Lower lobe of right lung (tissue), 2 donors: ENCODE results near the gene DCP1B. TPM values are rescaled to one million over a fixed set of nuclear protein-coding genes. Genes with fewer than 3 reads are reported as not detected.
"Not testable (repeated sequence)": the region's sequence is repeated elsewhere in the genome, so short reads cannot be mapped to it uniquely, and the experiment has no call there.

Experiments
- ATAC-seq, 2 donors: fragments of 200-7000 bp; cut with Tn5 transposase; one replicate each; pipeline ENCODE4 v1.9.1; 2020 to 2022; ENCODE audit warnings: mild to moderate bottlenecking in 2 of 2, moderate library complexity in 2 of 2
- DNase-seq: peaks from one replicate; pipeline ENCODE4 v3.0.0-alpha.2; 2020
- H3K27ac ChIP-seq: fragments of 200-600 bp; one replicate; pipeline ENCODE4 v1.8.0; 2022
- H3K27me3 ChIP-seq: fragments of 200-600 bp; one replicate; pipeline ENCODE4 v1.8.0; 2022; ENCODE audit warnings: low read depth
- H3K36me3 ChIP-seq: fragments of 200-600 bp; one replicate; pipeline ENCODE4 v1.8.0; 2022; ENCODE audit warnings: mild to moderate bottlenecking
- H3K4me1 ChIP-seq: fragments of 200-600 bp; one replicate; pipeline ENCODE4 v1.8.0; 2022
- H3K4me3 ChIP-seq: fragments of 200-600 bp; one replicate; pipeline ENCODE4 v1.8.0; 2022; ENCODE audit warnings: mild to moderate bottlenecking
- H3K9me3 ChIP-seq: fragments of 200-600 bp; one replicate; pipeline ENCODE4 v1.8.0; 2022
- intact Hi-C: fragments of 100-400 bp; cut with DNase I; formaldehyde crosslinking; loops from one replicate; pipeline ENCODE4 v1.11.0; 2022
- total RNA-seq: library from RNA; stranded (reverse); fragmentation: NEBNext Ultra II Directional; extraction: Animal tissue kit (Norgen Biotek cat#: 25700); gene quantifications from one replicate; pipeline ENCODE4 v1.2.1, GENCODE V29; 2021
- TF ChIP-seq, protein P1 (sequence below): fragments of 200-600 bp; IDR thresholded peaks from one replicate; pipeline ENCODE4 v1.8.0; 2022; ENCODE audit warnings: antibody characterized with exemption, mild to moderate bottlenecking
- donor health status: DM: no; HTN: yes; CAD: no; lungs with severe emphysema.

Gene DCP1B
- total RNA-seq, 1 donor from 2014 or later = 12.4 TPM

GRCh38 chr12:1947081-1947480 lies 57.2 kb downstream of the DCP1B start:
- TF ChIP-seq, protein P1, sequence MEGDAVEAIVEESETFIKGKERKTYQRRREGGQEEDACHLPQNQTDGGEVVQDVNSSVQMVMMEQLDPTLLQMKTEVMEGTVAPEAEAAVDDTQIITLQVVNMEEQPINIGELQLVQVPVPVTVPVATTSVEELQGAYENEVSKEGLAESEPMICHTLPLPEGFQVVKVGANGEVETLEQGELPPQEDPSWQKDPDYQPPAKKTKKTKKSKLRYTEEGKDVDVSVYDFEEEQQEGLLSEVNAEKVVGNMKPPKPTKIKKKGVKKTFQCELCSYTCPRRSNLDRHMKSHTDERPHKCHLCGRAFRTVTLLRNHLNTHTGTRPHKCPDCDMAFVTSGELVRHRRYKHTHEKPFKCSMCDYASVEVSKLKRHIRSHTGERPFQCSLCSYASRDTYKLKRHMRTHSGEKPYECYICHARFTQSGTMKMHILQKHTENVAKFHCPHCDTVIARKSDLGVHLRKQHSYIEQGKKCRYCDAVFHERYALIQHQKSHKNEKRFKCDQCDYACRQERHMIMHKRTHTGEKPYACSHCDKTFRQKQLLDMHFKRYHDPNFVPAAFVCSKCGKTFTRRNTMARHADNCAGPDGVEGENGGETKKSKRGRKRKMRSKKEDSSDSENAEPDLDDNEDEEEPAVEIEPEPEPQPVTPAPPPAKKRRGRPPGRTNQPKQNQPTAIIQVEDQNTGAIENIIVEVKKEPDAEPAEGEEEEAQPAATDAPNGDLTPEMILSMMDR = no peak
- Histone ChIP-seq H3K27me3 (no peaks in the 10 kb centered on the region), H3K36me3 (peaks cover 69% of the 10 kb centered on the region), H3K4me1 (no peaks in the 10 kb centered on the region), H3K27ac (no peak overlapping the region), H3K9me3 (no peaks in the 10 kb centered on the region), H3K4me3 (no peak overlapping the region)
- DNase-seq (no peak), ATAC-seq (no peak)
- intact Hi-C loops = no loop called here

- H3K27me3 ChIP-seq = no peaks in the 10 kb centered on the region
- DNase-seq (no peak), ATAC-seq (no peak)
- H3K27ac ChIP-seq = no peak overlapping the region
- TF ChIP-seq, protein P1 = no peak
- H3K4me1 ChIP-seq = no peaks in the 10 kb centered on the region
- peaks cover 68% of the 10 kb centered on the region for H3K36me3 ChIP-seq
- no peak overlapping the region for H3K4me3 ChIP-seq
- H3K9me3 ChIP-seq = no peaks in the 10 kb centered on the region
- intact Hi-C loops = no loop called here
These were observed 58.0 kb downstream of the DCP1B start for GRCh38 chr12:1946296-1946695.

- H3K27ac ChIP-seq, ATAC-seq, H3K4me3 ChIP-seq, H3K27me3 ChIP-seq, intact Hi-C loops, H3K4me1 ChIP-seq, DNase-seq, H3K9me3 ChIP-seq: not testable (repeated sequence)
- peaks cover 70% of the 10 kb centered on the region for H3K36me3 ChIP-seq
These were observed 58.8 kb downstream of the DCP1B start for GRCh38 chr12:1945502-1945901.

GRCh38 chr12:1939801-1940607 lies 64.3 kb downstream of the DCP1B start:
- intact Hi-C loops = loop anchor here (10.0 kb wide), 1 partner anchor 145 kb away; no protein-coding TSS in a partner anchor
- DNase-seq (peak; percentile 89), ATAC-seq (peak; percentile 77 to 90)
- H3K4me1 ChIP-seq = peaks cover 11% of the 10 kb centered on the region
- H3K4me3 ChIP-seq = no peak overlapping the region
- no peaks in the 10 kb centered on the region for H3K9me3 ChIP-seq
- no peak overlapping the region for H3K27ac ChIP-seq
- H3K27me3 ChIP-seq = no peaks in the 10 kb centered on the region
- peaks cover 32% of the 10 kb centered on the region for H3K36me3 ChIP-seq
- TF ChIP-seq, protein P1 = peak; percentile 99

GRCh38 chr12:1939331-1939730 lies 64.9 kb downstream of the DCP1B start:
- Histone ChIP-seq H3K27ac (no peak overlapping the region), H3K27me3 (no peaks in the 10 kb centered on the region), H3K36me3 (peaks cover 31% of the 10 kb centered on the region), H3K4me3 (no peak overlapping the region), H3K9me3 (no peaks in the 10 kb centered on the region), H3K4me1 (peaks cover 11% of the 10 kb centered on the region)
- TF ChIP-seq, protein P1 = no peak
- intact Hi-C loops = loop anchor here (10.0 kb wide), 1 partner anchor 145 kb away; no protein-coding TSS in a partner anchor
- ATAC-seq (no peak), DNase-seq (no peak)
